SU-DHL-6 (cell line): Measurements from ENCODE around the gene PTGES3L.

Source experiments
- EZH2phosphoT487 ChIP-seq: fragments of 200-600 bp; sonication (generic), shearing (Covaris generic); conservative IDR thresholded peaks from 2 replicates; pipeline ENCODE4 v1.6.1; 2018; ENCODE audit warnings: mild to moderate bottlenecking, antibody characterized with exemption, low read length, moderate library complexity, mixed read lengths
- TF ChIP-seq, protein P1 (sequence below): fragments of 200-600 bp; sonication (generic); IDR thresholded peaks from one replicate; pipeline ENCODE4 v1.5.1; 2017; ENCODE audit warnings: antibody characterized with exemption, mild to moderate bottlenecking, low read length, moderate library complexity; ENCODE audit not compliant: insufficient read depth, poor library complexity, severe bottlenecking

DNA sequence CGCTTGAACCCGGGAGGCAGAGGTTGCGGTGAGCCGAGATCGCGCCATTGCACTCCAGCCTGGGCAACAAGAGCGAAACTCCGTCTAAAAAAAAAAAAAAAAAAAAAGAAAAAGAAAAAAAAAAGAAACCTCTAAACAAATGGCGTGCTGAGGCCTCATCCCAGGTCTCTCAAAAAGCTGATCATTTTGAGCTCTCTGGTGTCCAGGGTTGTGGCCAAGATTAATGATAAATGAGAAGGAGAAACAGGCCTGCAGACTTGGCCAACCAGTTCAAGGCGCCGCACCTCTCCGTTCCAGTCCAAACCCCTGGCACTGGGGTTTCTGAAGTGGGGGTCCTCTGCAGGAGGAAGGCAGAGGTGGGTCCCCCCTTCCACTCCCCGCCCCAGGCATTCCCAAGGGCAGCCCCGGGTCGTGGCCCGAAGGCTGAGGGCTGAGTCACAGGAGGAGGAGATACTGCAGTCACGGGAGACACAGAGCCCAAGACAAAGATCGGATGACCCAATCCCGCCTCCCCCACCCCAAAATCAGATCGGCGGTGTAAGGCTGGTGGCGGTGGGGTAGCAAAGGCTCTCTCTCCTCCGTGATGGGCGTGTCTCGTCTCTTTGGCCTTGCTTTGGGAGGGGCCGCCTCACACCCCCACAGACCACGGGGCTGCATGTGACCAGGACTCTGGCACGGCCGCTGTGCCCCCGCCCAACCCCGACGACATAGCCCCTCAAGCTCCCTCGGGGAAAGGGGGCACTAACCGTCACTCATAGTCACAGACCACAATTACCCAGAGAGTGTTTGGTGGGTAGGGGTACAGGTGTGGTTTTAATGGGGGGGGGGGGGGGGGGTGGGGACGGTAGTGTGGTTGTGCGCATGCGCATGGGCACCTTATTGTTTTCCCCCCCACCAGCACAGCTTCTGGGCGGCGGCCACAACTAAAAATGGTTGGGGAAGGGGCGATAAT, 41.2 kb upstream of the PTGES3L start:
- TF ChIP-seq, protein P1, sequence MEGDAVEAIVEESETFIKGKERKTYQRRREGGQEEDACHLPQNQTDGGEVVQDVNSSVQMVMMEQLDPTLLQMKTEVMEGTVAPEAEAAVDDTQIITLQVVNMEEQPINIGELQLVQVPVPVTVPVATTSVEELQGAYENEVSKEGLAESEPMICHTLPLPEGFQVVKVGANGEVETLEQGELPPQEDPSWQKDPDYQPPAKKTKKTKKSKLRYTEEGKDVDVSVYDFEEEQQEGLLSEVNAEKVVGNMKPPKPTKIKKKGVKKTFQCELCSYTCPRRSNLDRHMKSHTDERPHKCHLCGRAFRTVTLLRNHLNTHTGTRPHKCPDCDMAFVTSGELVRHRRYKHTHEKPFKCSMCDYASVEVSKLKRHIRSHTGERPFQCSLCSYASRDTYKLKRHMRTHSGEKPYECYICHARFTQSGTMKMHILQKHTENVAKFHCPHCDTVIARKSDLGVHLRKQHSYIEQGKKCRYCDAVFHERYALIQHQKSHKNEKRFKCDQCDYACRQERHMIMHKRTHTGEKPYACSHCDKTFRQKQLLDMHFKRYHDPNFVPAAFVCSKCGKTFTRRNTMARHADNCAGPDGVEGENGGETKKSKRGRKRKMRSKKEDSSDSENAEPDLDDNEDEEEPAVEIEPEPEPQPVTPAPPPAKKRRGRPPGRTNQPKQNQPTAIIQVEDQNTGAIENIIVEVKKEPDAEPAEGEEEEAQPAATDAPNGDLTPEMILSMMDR = no peak
- no peak for TF ChIP-seq EZH2phosphoT487
